Motor neuron (in vitro differentiated cells): ENCODE measurements around the gene TSC22D2. TPM values are rescaled to one million over a fixed set of nuclear protein-coding genes. Genes with fewer than 3 reads are reported as not detected.
A peak's percentile ranks its signal among the peaks of the same experiment; 100 is the strongest.

Source experiments
- ATAC-seq, 8 experiments: fragments of 200-7000 bp; cut with Tn5 transposase; replicated peaks in 6 of 8; 2 replicates each; pipeline ENCODE4 v1.8.0; 2021; ENCODE audit warnings: mild to moderate bottlenecking in 8 of 8, moderate library complexity in 8 of 8
- H3K27ac ChIP-seq, 2 donors: fragments of 250-450 bp; sonication (Bioruptor Pico); 2 replicates each; pipeline ENCODE4 v1.9.0; 2021; ENCODE audit warnings: antibody characterized with exemption in 2 of 2, mild to moderate bottlenecking in 2 of 2, moderate library complexity in 1 of 2
- H3K4me1 ChIP-seq, 2 donors: fragments of 250-450 bp; sonication (Bioruptor Pico); replicated peaks in 1 of 2; 2 replicates each; pipeline ENCODE4 v1.6.1; 2021; ENCODE audit warnings: antibody characterized with exemption in 2 of 2, mild to moderate bottlenecking in 2 of 2, moderate library complexity in 1 of 2
- H3K4me3 ChIP-seq, 5 donors: fragments of 250-450 bp; sonication (Bioruptor Pico); 2 replicates each; pipeline ENCODE4 v1.9.0; 2021; ENCODE audit warnings: antibody characterized with exemption in 5 of 5, mild to moderate bottlenecking in 5 of 5, moderate library complexity in 4 of 5
- WGBS, 10 experiments: fragments of 450-650 bp; shearing (Covaris generic); methylation state at CpG; one replicate each; pipeline ENCODE4 v1.0.0; 2022; 5-methylcytosine and 5-hydroxymethylcytosine counted together
- in situ Hi-C, 9 experiments: fragments of 400-800 bp; cut with MboI; loops; one replicate each; pipeline ENCODE4 v1.15.0; 2021; ENCODE audit warnings: low sequenced_read_pairs in 9 of 9, low pct_unique_long_range_greater_than_20kb in 2 of 9; ENCODE audit not compliant: unreplicated experiment in 9 of 9
- total RNA-seq, 8 experiments: library from RNA; unstranded; fragments of 300-600 nt; gene quantifications; 2 replicates each; pipeline versions ENCODE4 v1.2.3 to v1.2.4, GENCODE V29; 2022

The TSC22D2 gene
- total RNA-seq, 8 experiments from 2014 or later = 10.1 to 33.8 (median 19.1) TPM

GRCh38 chr3:150393745-150394144 is 14.4 kb upstream of the TSC22D2 start:
- no peaks in the 10 kb centered on the region for H3K4me1 ChIP-seq
- in situ Hi-C loops = no loop called here
- peak in 1 of 8 experiments; percentile 39 for ATAC-seq
- H3K4me3 ChIP-seq = no peak overlapping the region
- no peak overlapping the region for H3K27ac ChIP-seq
- 0 to 80% (median 42%) methylated on average over 1 of the region's 1 CpG; no CpG with 5 or more reads in 2 of the 10 experiments for WGBS, 10 experiments

- no peak overlapping the region for H3K4me3 ChIP-seq
- WGBS, 10 experiments = 60 to 100% (median 97%) methylated on average over 1 to 2 of the region's 2 CpGs; no CpG with 5 or more reads in 2 of the 10 experiments
- in situ Hi-C loops = no loop called here
- H3K4me1 ChIP-seq = no peaks in the 10 kb centered on the region
- no peak overlapping the region for H3K27ac ChIP-seq
- ATAC-seq = peak in 1 of 8 experiments; percentile 14
These were observed 13.5 kb upstream of the TSC22D2 start for GRCh38 chr3:150394606-150395005.

- no peaks in the 10 kb centered on the region for H3K4me1 ChIP-seq
- in situ Hi-C loops = no loop called here
- H3K27ac ChIP-seq = no peak overlapping the region
- 45 to 100% (median 100%) methylated on average over 1 of the region's 1 CpG; no CpG with 5 or more reads in 2 of the 10 experiments for WGBS, 10 experiments
- H3K4me3 ChIP-seq = no peak overlapping the region
- no peak for ATAC-seq
These were observed 11.6 kb upstream of the TSC22D2 start for GRCh38 chr3:150396491-150396890.

GRCh38 chr3:150396956-150397550 is 11.0 kb upstream of the TSC22D2 start:
- ATAC-seq = peak in 4 of 8 experiments; percentile 32 to 72 (median 46)

GRCh38 chr3:150399060-150399459 is 9.0 kb upstream of the TSC22D2 start:
- in situ Hi-C loops = no loop called here
- Histone ChIP-seq H3K27ac (no peak overlapping the region), H3K4me1 (no peaks in the 10 kb centered on the region), H3K4me3 (no peak overlapping the region)
- ATAC-seq = no peak
- WGBS, 10 experiments = 78 to 100% (median 100%) methylated on average over 1 to 2 of the region's 2 CpGs; no CpG with 5 or more reads in 3 of the 10 experiments

More at GRCh38 chr3:150396956-150397550, 11.0 kb upstream of the TSC22D2 start:
- Histone ChIP-seq H3K4me3 (no peak overlapping the region), H3K27ac (no peak overlapping the region), H3K4me1 (no peaks in the 10 kb centered on the region)
- in situ Hi-C loops = no loop called here
- 23 to 89% (median 75%) methylated on average over 1 to 3 of the region's 3 CpGs; no CpG with 5 or more reads in 1 of the 10 experiments for WGBS, 10 experiments

GRCh38 chr3:150401285-150401684 is 6.8 kb upstream of the TSC22D2 start:
- no peak for ATAC-seq
- Histone ChIP-seq H3K4me3 (no peak overlapping the region), H3K27ac (no peak overlapping the region), H3K4me1 (no peaks in the 10 kb centered on the region)
- WGBS, 10 experiments = 67 to 100% (median 93%) methylated on average over 1 to 3 of the region's 3 CpGs
- in situ Hi-C loops = loop anchor here in 1 of 9 experiments (25.0 kb wide), 1 partner anchor 136 kb away; the partner anchor contains the start of genes EIF2A and SERP1

GRCh38 chr3:150402217-150402616 is 5.9 kb upstream of the TSC22D2 start:
- WGBS, 10 experiments = 44 to 100% (median 75%) methylated on average over 1 of the region's 1 CpG; no CpG with 5 or more reads in 5 of the 10 experiments
- Histone ChIP-seq H3K4me1 (peaks cover 5 to 7% of the 10 kb centered on the region in 2 donors), H3K4me3 (no peak overlapping the region), H3K27ac (no peak overlapping the region)
- no peak for ATAC-seq
- in situ Hi-C loops = loop anchor here in 1 of 9 experiments (25.0 kb wide), 1 partner anchor 135 kb away; the partner anchor contains the start of genes EIF2A and SERP1

- in situ Hi-C loops = loop anchor here in 1 of 9 experiments (25.0 kb wide), 1 partner anchor 133 kb away; the partner anchor contains the start of genes EIF2A and SERP1
- no peak for ATAC-seq
- Histone ChIP-seq H3K4me3 (no peak overlapping the region), H3K27ac (no peak overlapping the region), H3K4me1 (peaks cover 6 to 7% of the 10 kb centered on the region in 2 donors)
These were observed 4.1 kb upstream of the TSC22D2 start for GRCh38 chr3:150404023-150404422.

- Histone ChIP-seq H3K27ac (peak overlapping the region; percentile 93 to 95), H3K4me1 (peaks cover 6 to 7% of the 10 kb centered on the region in 2 donors), H3K4me3 (peak overlapping the region; percentile 65 to 79 (median 69))
- in situ Hi-C loops = loop anchor here in 1 of 9 experiments (25.0 kb wide), 1 partner anchor 130 kb away; the partner anchor contains the start of genes EIF2A and SERP1
- WGBS, 10 experiments = 0 to 65% (median 41%) methylated on average over 1 to 12 of the region's 12 CpGs
- no peak for ATAC-seq
These were observed 869 bp upstream of the TSC22D2 start for GRCh38 chr3:150407051-150407807.

- in situ Hi-C loops = loop anchor here in 1 of 9 experiments (25.0 kb wide), 1 partner anchor 129 kb away; the partner anchor contains the start of genes EIF2A and SERP1
- Histone ChIP-seq H3K27ac (peak overlapping the region; percentile 93 to 95), H3K4me1 (peaks cover 6 to 7% of the 10 kb centered on the region in 2 donors), H3K4me3 (peak overlapping the region; percentile 65 to 79 (median 69))
- WGBS, 10 experiments = 0 to 5% (median 0%) methylated on average over 1 to 11 of the region's 13 CpGs; no CpG with 5 or more reads in 1 of the 10 experiments
- peak in 7 of 8 experiments; percentile 1 to 19 (median 5) for ATAC-seq
These were observed 284 bp upstream of the TSC22D2 start for GRCh38 chr3:150407808-150408220.

GRCh38 chr3:150409125-150409511 is 1.0 kb downstream of the TSC22D2 start:
- in situ Hi-C loops = loop anchor here in 1 of 9 experiments (25.0 kb wide), 1 partner anchor 128 kb away; the partner anchor contains the start of genes EIF2A and SERP1
- peak overlapping the region; percentile 93 to 95 for H3K27ac ChIP-seq
- H3K4me1 ChIP-seq = peaks cover 6 to 7% of the 10 kb centered on the region in 2 donors
- ATAC-seq = peak in 5 of 8 experiments; percentile 8 to 19 (median 12)
- WGBS, 10 experiments = 0 to 1% (median 0%) methylated on average over 1 to 17 of the region's 30 CpGs; no CpG with 5 or more reads in 5 of the 10 experiments
- peak overlapping the region; percentile 65 to 79 (median 69) for H3K4me3 ChIP-seq

GRCh38 chr3:150409512-150410310 is 1.6 kb downstream of the TSC22D2 start:
- ATAC-seq = peak; percentile 15 to 59 (median 51)
- Histone ChIP-seq H3K27ac (peak overlapping the region; percentile 93 to 95), H3K4me1 (peaks cover 6 to 13% of the 10 kb centered on the region in 2 donors), H3K4me3 (peak overlapping the region; percentile 65 to 79 (median 69))
- in situ Hi-C loops = loop anchor here in 1 of 9 experiments (25.0 kb wide), 1 partner anchor 128 kb away; the partner anchor contains the start of genes EIF2A and SERP1
- 0% methylated on average over 4 to 5 of the region's 72 CpGs; no CpG with 5 or more reads in 8 of the 10 experiments for WGBS, 10 experiments
